ENCODE measurements around the gene DDX42.

- TF ChIP-seq CTCF (IDR thresholded peaks at IDR 0.05; ENCODE audit: poor library complexity, severe bottlenecking) (no peak), EP300 (conservative IDR thresholded peaks at IDR 0.05; ENCODE audit: poor library complexity, severe bottlenecking) (no peak)
These were observed 63.5 kb downstream of the DDX42 start for GRCh38 chr17:63837480-63837879.
